ENCODE data around the gene TAGLN2. TPM values are rescaled to one million over a fixed set of nuclear protein-coding genes. Genes with fewer than 3 reads are reported as not detected.

The TAGLN2 gene
- total and polyA plus RNA-seq, 4 donors = 483 to 788 (median 749) TPM

DNA sequence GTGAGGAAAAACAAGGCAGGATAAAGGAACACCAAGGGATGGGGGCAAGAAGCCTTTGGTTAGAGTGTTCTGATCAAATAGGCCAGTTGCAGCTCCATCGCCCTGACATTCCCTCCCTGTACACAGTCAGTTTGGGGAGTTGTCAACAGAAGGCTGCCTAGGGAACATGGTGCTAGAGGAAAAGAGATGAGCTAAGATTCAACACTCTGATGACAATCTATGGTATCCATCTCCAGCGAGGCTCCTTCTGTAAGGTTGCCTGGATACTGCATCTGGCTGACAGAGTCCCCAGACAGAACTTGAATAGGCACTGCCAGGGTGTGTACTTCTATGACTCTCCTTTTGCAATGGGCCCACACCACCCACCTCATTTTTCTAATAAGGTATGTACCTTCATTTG lies 40.0 kb upstream of the TAGLN2 start:
- ATAC-seq (ENCODE audit: insufficient read depth, low FRiP score) = no peak
- H3K4me1 ChIP-seq (ENCODE audit: control insufficient read depth in 5 of 5, insufficient read depth in 5 of 5, low read length in 5 of 5) = peaks cover 0 to 6% (median 0%) of the 10 kb centered on the region in 5 donors
- WGBS, 2 donors = 93 to 94% methylated on average over 2 of the region's 2 CpGs
- no peak for DNase-seq
- H3K4me3 ChIP-seq = no peak overlapping the region
- no peak overlapping the region for H3K9ac ChIP-seq (ENCODE audit: insufficient read depth in 1 of 2, low read length in 2 of 2)
- H3K36me3 ChIP-seq (ENCODE audit: control insufficient read depth in 4 of 4, insufficient read depth in 4 of 4, low read length in 4 of 4) = no peaks in the 10 kb centered on the region
- H3K27me3 ChIP-seq (ENCODE audit: control insufficient read depth in 3 of 3, insufficient read depth in 3 of 3, low read length in 2 of 3) = no peaks in the 10 kb centered on the region
- TF ChIP-seq CTCF (IDR thresholded peaks at IDR 0.05; ENCODE audit: control extremely low read depth, extremely low read depth) = no peak
- no peaks in the 10 kb centered on the region for H3K9me3 ChIP-seq (ENCODE audit: control insufficient read depth in 4 of 4, insufficient read depth in 3 of 4, low read length in 3 of 4)
- H3K27ac ChIP-seq (ENCODE audit: low read depth in 1 of 2, low read length in 1 of 2) = no peak overlapping the region

DNA sequence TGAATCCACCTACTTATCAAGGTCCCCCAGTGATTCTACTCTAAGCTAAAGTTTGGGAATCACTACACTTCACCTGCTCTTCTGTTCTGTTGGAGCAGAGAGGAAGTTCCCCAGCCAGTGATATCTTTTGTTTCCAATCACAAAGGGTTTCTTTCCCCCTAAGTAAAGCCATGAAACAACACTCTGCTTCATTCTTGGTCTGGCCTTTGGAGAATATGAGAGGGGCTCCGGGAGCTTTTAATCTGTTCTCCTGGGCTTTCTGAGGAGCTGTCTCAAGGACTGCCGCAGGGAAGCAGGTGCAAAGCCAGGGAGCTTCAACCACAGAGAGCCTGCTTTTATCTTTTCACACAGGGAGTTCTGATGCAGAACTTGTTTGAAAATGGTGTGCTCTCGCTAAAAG lies 38.8 kb upstream of the TAGLN2 start:
- Histone ChIP-seq H3K4me3 (no peak overlapping the region), H3K27ac (ENCODE audit: low read depth in 1 of 2, low read length in 1 of 2) (no peak overlapping the region), H3K36me3 (ENCODE audit: control insufficient read depth in 4 of 4, insufficient read depth in 4 of 4, low read length in 4 of 4) (no peaks in the 10 kb centered on the region), H3K4me1 (ENCODE audit: control insufficient read depth in 5 of 5, insufficient read depth in 5 of 5, low read length in 5 of 5) (peaks cover 0 to 6% (median 2%) of the 10 kb centered on the region in 5 donors), H3K9me3 (ENCODE audit: control insufficient read depth in 4 of 4, insufficient read depth in 3 of 4, low read length in 3 of 4) (no peaks in the 10 kb centered on the region), H3K27me3 (ENCODE audit: control insufficient read depth in 3 of 3, insufficient read depth in 3 of 3, low read length in 2 of 3) (no peaks in the 10 kb centered on the region), H3K9ac (ENCODE audit: insufficient read depth in 1 of 2, low read length in 2 of 2) (no peak overlapping the region)
- DNase-seq = no peak
- ATAC-seq (ENCODE audit: insufficient read depth, low FRiP score) = no peak
- no peak for TF ChIP-seq CTCF (IDR thresholded peaks at IDR 0.05; ENCODE audit: control extremely low read depth, extremely low read depth)
- 67 to 68% methylated on average over 3 of the region's 3 CpGs for WGBS, 2 donors

DNA sequence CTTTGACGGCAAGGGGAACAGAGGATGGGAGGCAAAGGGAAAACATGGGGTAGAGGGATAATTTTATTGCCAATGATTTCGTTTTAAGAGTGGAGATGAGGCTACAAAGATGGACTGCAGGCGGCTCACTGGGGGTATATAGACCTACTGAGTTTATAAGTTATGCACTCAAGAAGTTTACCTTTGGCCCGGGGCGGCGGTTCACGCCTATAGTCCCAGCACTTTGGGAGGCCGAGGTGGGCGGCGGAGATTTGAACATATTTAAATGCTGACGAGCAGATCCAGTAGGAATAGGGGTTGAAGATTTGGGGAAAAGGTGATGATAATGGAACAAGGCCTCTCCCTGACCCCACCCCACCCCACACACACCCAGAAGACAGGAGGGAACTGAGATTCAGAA lies 36.9 kb upstream of the TAGLN2 start:
- no peak for ATAC-seq (ENCODE audit: insufficient read depth, low FRiP score)
- WGBS, 2 donors = 92 to 95% methylated on average over 11 of the region's 11 CpGs
- H3K4me3 ChIP-seq = no peak overlapping the region

More for the DNA sequence above, 36.9 kb upstream of the TAGLN2 start:
- no peaks in the 10 kb centered on the region for H3K9me3 ChIP-seq (ENCODE audit: control insufficient read depth in 4 of 4, insufficient read depth in 3 of 4, low read length in 3 of 4)
- TF ChIP-seq CTCF (IDR thresholded peaks at IDR 0.05; ENCODE audit: control extremely low read depth, extremely low read depth) = no peak
- peaks cover 0 to 6% (median 3%) of the 10 kb centered on the region in 5 donors for H3K4me1 ChIP-seq (ENCODE audit: control insufficient read depth in 5 of 5, insufficient read depth in 5 of 5, low read length in 5 of 5)
- no peaks in the 10 kb centered on the region for H3K27me3 ChIP-seq (ENCODE audit: control insufficient read depth in 3 of 3, insufficient read depth in 3 of 3, low read length in 2 of 3)
- no peak for DNase-seq
- no peaks in the 10 kb centered on the region for H3K36me3 ChIP-seq (ENCODE audit: control insufficient read depth in 4 of 4, insufficient read depth in 4 of 4, low read length in 4 of 4)
- H3K9ac ChIP-seq (ENCODE audit: insufficient read depth in 1 of 2, low read length in 2 of 2) = no peak overlapping the region
- H3K27ac ChIP-seq (ENCODE audit: low read depth in 1 of 2, low read length in 1 of 2) = no peak overlapping the region
